Activated B cell treated with CpG ODN at 0.5 μM for 24 hours (primary cell): Measurements from ENCODE around the gene USP49. TPM values are rescaled to one million over a fixed set of nuclear protein-coding genes. Genes with fewer than 3 reads are reported as not detected.
A peak's percentile ranks its signal among the peaks of the same experiment; 100 is the strongest.

ENCODE experiments used
- ATAC-seq: fragments of 200-7000 bp; cut with Tn5 transposase; one replicate; pipeline ENCODE4 v1.10.0; 2021; ENCODE audit warnings: low read depth, mild to moderate bottlenecking, moderate library complexity
- CTCF ChIA-PET: fragments of 350-600 bp; sonication (Branson Sonifier 250); formaldehyde crosslinking; loops from one replicate; lab custom pipeline; 2021; ENCODE audit warnings: antibody characterized with exemption; lab: Charles Lee
- POLR2A ChIA-PET: fragments of 350-600 bp; sonication (Branson Sonifier 250); formaldehyde crosslinking; loops from one replicate; lab custom pipeline; 2021; ENCODE audit warnings: antibody characterized with exemption; lab: Charles Lee
- DNase-seq: peaks from one replicate; pipeline ENCODE4 v3.0.0; 2022
- H3K27ac Mint-ChIP-seq: one replicate; pipeline ENCODE4 v1.8.0; 2020; ENCODE audit warnings: mixed read lengths
- H3K27me3 Mint-ChIP-seq: one replicate; pipeline ENCODE4 v1.8.0; 2021; ENCODE audit warnings: mixed read lengths
- H3K36me3 Mint-ChIP-seq: one replicate; pipeline ENCODE4 v1.8.0; 2021; ENCODE audit warnings: low read depth, mixed read lengths
- H3K4me1 Mint-ChIP-seq: one replicate; pipeline ENCODE4 v1.8.0; 2021; ENCODE audit warnings: mixed read lengths
- H3K4me3 Mint-ChIP-seq: one replicate; pipeline ENCODE4 v1.8.0; 2020; ENCODE audit warnings: mild to moderate bottlenecking, mixed read lengths
- H3K9me3 Mint-ChIP-seq: one replicate; pipeline ENCODE4 v1.8.0; 2020; ENCODE audit warnings: mixed read lengths
- CTCF ChIP-seq: fragments of 200-600 bp; IDR thresholded peaks from one replicate; pipeline ENCODE4 v1.8.0; 2022; ENCODE audit warnings: antibody characterized with exemption, mild to moderate bottlenecking
- intact Hi-C: fragments of 100-400 bp; cut with micrococcal nuclease; formaldehyde crosslinking; loops from one replicate; pipeline ENCODE4 v1.15.1; 2024
- total RNA-seq: library from RNA; stranded (reverse); gene quantifications from 2 replicates; pipeline ENCODE4 v1.2.3, GENCODE V29; 2022

USP49 gene
- total RNA-seq, 1 donor from 2014 or later = 7.7 TPM

- ATAC-seq (peak; percentile 3), DNase-seq (peak; percentile 21)
- Mint-ChIP-seq H3K9me3 (no peaks in the 10 kb centered on the region), H3K4me1 (peaks cover 28% of the 10 kb centered on the region), H3K27me3 (no peaks in the 10 kb centered on the region), H3K27ac (peak within 1 kb of the TSS; percentile 63), H3K4me3 (peak within 1 kb of the TSS; percentile 93), H3K36me3 (peaks cover 9% of the 10 kb centered on the region)
- intact Hi-C loops = loop anchor here (1.0 to 10.0 kb wide), 9 partner anchors 45 to 1114 kb away; partner anchors contain the start of gene TFEB
- no peak for TF ChIP-seq CTCF
- ChIA-PET CTCF (interaction anchor here (1.6 kb wide), 1 partner anchor 43 kb away, joined by 3 read pairs; no protein-coding TSS in a partner anchor), POLR2A (interaction anchor here (1.0 kb wide), 1 partner anchor 264 kb away, joined by 4 read pairs; no protein-coding TSS in a partner anchor)
Observed at GRCh38 chr6:41780551-41781365, 114.4 kb downstream of the USP49 start, which contains the start of gene PRICKLE4. PRICKLE4 (plus strand) TSS chr6:41780782; CDS start chr6:41783474, 2,692 bp downstream.

DNA sequence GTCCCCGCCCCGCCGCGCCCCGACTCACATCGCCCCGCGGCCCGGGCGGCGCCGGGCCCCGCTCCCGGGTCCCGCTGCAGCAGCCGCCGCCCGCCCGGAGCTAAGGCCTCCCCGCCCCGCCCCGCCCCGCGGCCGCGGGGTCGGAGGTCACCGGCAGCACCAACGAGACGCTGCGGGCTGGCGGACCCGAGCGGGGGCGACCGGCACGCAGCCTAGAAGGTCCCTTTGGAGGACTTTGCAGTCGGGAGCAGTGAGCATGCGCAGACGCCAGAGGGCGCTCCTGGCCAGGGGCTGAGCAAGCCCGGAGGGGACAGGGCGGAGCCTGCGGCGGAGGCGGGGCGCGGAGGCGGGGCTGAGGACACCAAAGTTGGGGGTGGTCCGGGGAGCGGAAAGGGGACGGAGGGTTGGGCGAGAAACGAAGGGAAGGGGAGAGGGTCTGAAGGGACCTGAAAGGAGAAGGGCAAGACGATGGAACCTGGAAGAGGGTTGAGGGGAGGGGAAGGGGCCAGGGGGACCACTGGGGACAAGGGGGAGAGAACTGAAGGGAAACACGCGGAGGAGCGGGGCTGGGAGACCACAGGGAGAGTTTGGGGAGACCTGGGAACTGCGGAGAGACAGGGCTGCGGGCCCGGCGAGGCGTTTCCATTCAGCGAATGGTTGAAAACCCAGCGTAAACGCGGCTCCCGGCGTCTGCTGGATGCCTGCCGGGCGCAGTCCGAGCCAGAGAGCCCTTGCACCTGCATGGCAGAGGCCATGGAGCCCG, 115.2 kb downstream of the USP49 start, which contains the start of gene FRS3:
FRS3 (minus strand) TSS at position 113 of the 763 bp plus-strand sequence. CDS start 2,913 bp downstream, outside the sequence.
- H3K27me3 Mint-ChIP-seq = no peaks in the 10 kb centered on the region
- peaks cover 25% of the 10 kb centered on the region for H3K4me1 Mint-ChIP-seq
- intact Hi-C loops = loop anchor here (1.0 to 10.0 kb wide), 10 partner anchors 7 to 1115 kb away; partner anchors contain the start of genes TFEB and TOMM6
- peak; percentile 100 for DNase-seq
- CTCF ChIA-PET = interaction anchor here (1.0 to 1.6 kb wide), 2 partner anchors 42 to 263 kb away, joined by 3 to 4 read pairs; no protein-coding TSS in a partner anchor
- POLR2A ChIA-PET = interaction anchor here (1.0 kb wide), 2 partner anchors 8 to 264 kb away, joined by 3 to 4 read pairs; no protein-coding TSS in a partner anchor
- H3K27ac Mint-ChIP-seq = peak within 1 kb of the TSS; percentile 63
- ATAC-seq = peak; percentile 95
- peak within 1 kb of the TSS; percentile 93 for H3K4me3 Mint-ChIP-seq
- TF ChIP-seq CTCF = no peak
- no peaks in the 10 kb centered on the region for H3K9me3 Mint-ChIP-seq
- H3K36me3 Mint-ChIP-seq = peaks cover 13% of the 10 kb centered on the region

- H3K27ac Mint-ChIP-seq = no peak overlapping the region
Observed at GRCh38 chr6:41779336-41779735, 115.8 kb downstream of the USP49 start.

GRCh38 chr6:41778895-41779294, 116.3 kb downstream of the USP49 start:
- Mint-ChIP-seq H3K9me3 (no peaks in the 10 kb centered on the region), H3K27ac (no peak overlapping the region), H3K4me1 (peaks cover 17% of the 10 kb centered on the region), H3K36me3 (peaks cover 23% of the 10 kb centered on the region), H3K27me3 (no peaks in the 10 kb centered on the region), H3K4me3 (peak overlapping the region; percentile 88)
- no peak for DNase-seq
- CTCF ChIA-PET = interaction anchor here (1.2 to 4.0 kb wide), 3 partner anchors 10 to 325 kb away, joined by 4 to 27 read pairs (median 5); no protein-coding TSS in a partner anchor
- TF ChIP-seq CTCF = no peak
- intact Hi-C loops = loop anchor here (1.0 kb wide), 1 partner anchor 8 kb away; the partner anchor contains the start of gene TOMM6
- POLR2A ChIA-PET = interaction anchor here (0.6 to 1.6 kb wide), 4 partner anchors 8 to 272 kb away, joined by 3 to 4 read pairs (median 3); partner anchors contain the start of genes TAF8 and TOMM6
- no peak for ATAC-seq

More at GRCh38 chr6:41779336-41779735, 115.8 kb downstream of the USP49 start:
- Mint-ChIP-seq H3K4me1 (peaks cover 19% of the 10 kb centered on the region), H3K27me3 (no peaks in the 10 kb centered on the region), H3K4me3 (peak overlapping the region; percentile 88), H3K9me3 (no peaks in the 10 kb centered on the region), H3K36me3 (peaks cover 20% of the 10 kb centered on the region)
- POLR2A ChIA-PET = interaction anchor here (1.0 kb wide), 1 partner anchor 9 kb away, joined by 3 read pairs; no protein-coding TSS in a partner anchor
- DNase-seq (no peak), ATAC-seq (no peak)
- TF ChIP-seq CTCF = no peak
- CTCF ChIA-PET = interaction anchor here (1.0 to 1.6 kb wide), 2 partner anchors 42 to 263 kb away, joined by 3 to 4 read pairs; no protein-coding TSS in a partner anchor
- intact Hi-C loops = loop anchor here (1.0 kb wide), 1 partner anchor 8 kb away; the partner anchor contains the start of gene TOMM6
